GM20431 (cell line): Measurements from ENCODE around the gene ACBD5.

ENCODE experiments used
- in situ Hi-C: fragments of 300-500 bp; cut with MseI, MboI; formaldehyde crosslinking; loops from one replicate; pipeline ENCODE4 v1.15.0; 2020; ENCODE audit warnings: low sequenced_read_pairs; ENCODE audit not compliant: unreplicated experiment

The ACBD5 gene

GRCh38 chr10:27155066-27155754, 85.4 kb downstream of the ACBD5 start, which contains the start of gene MASTL:
TSS of gene MASTL (plus strand) at chr10:27155352. CDS start at chr10:27155427, 75 bp downstream.
- in situ Hi-C loops: no loop called here

- in situ Hi-C loops: no loop called here
Measured at GRCh38 chr10:27153845-27154193, 86.8 kb downstream of the ACBD5 start.

GRCh38 chr10:27153329-27153728, 87.3 kb downstream of the ACBD5 start:
- in situ Hi-C loops: no loop called here

GRCh38 chr10:27152687-27153086, 87.9 kb downstream of the ACBD5 start:
- in situ Hi-C loops: no loop called here

GRCh38 chr10:27150261-27150660, 90.3 kb downstream of the ACBD5 start:
- in situ Hi-C loops: no loop called here

GRCh38 chr10:27147701-27148100, 92.9 kb downstream of the ACBD5 start:
- in situ Hi-C loops: no loop called here

- in situ Hi-C loops: no loop called here
Measured at GRCh38 chr10:27145937-27146336, 94.7 kb downstream of the ACBD5 start.
